ENCODE data around the gene SMG7. TPM values are rescaled to one million over a fixed set of nuclear protein-coding genes. Genes with fewer than 3 reads are reported as not detected.

SMG7 gene
- total and polyA plus RNA-seq, 12 donors: 15.4 to 54.4 (median 34.9) TPM

- intact Hi-C loops (cut with DNase I): no loop called here
- Histone ChIP-seq H3K4me3 (no peak overlapping the region), H3K27ac (no peak overlapping the region), H3K9me3 (replicated peaks in 1 of 3) (no peaks in the 10 kb centered on the region), H3K4me1 (replicated peaks in 1 of 2) (no peaks in the 10 kb centered on the region), H3K27me3 (no peaks in the 10 kb centered on the region), H3K36me3 (replicated peaks in 1 of 2) (peaks cover 0 to 51% of the 10 kb centered on the region in 2 donors)
- 85 to 96% (median 88%) methylated on average over 7 of the region's 7 CpGs for WGBS, 4 donors
- TF ChIP-seq POLR2A (IDR thresholded peaks at IDR 0.05) (no peak), CTCF (IDR thresholded peaks at IDR 0.05) (no peak)
- DNase-seq: no peak
Observed at GRCh38 chr1:183552441-183552840, 80.1 kb downstream of the SMG7 start.

GRCh38 chr1:183552891-183553290 is 80.6 kb downstream of the SMG7 start:
- no peak overlapping the region for H3K4me3 ChIP-seq
- peaks cover 0 to 51% of the 10 kb centered on the region in 2 donors for H3K36me3 ChIP-seq (replicated peaks in 1 of 2)
- TF ChIP-seq CTCF (IDR thresholded peaks at IDR 0.05) (no peak), POLR2A (IDR thresholded peaks at IDR 0.05) (no peak)
- H3K4me1 ChIP-seq (replicated peaks in 1 of 2): no peaks in the 10 kb centered on the region
- no peak overlapping the region for H3K27ac ChIP-seq
- no peak for DNase-seq
- H3K9me3 ChIP-seq (replicated peaks in 1 of 3): no peaks in the 10 kb centered on the region
- H3K27me3 ChIP-seq: no peaks in the 10 kb centered on the region
- WGBS, 4 donors: 84 to 90% (median 90%) methylated on average over 6 of the region's 6 CpGs
- intact Hi-C loops (cut with DNase I): no loop called here

GRCh38 chr1:183553331-183553730 is 81.0 kb downstream of the SMG7 start:
- 83 to 94% (median 85%) methylated on average over 5 of the region's 5 CpGs for WGBS, 4 donors
- no peak overlapping the region for H3K27ac ChIP-seq
- H3K27me3 ChIP-seq: no peaks in the 10 kb centered on the region
- no peaks in the 10 kb centered on the region for H3K4me1 ChIP-seq (replicated peaks in 1 of 2)
- intact Hi-C loops (cut with DNase I): no loop called here
- no peaks in the 10 kb centered on the region for H3K9me3 ChIP-seq (replicated peaks in 1 of 3)
- H3K36me3 ChIP-seq (replicated peaks in 1 of 2): peaks cover 0 to 51% of the 10 kb centered on the region in 2 donors
- no peak for TF ChIP-seq CTCF (IDR thresholded peaks at IDR 0.05)
- no peak for TF ChIP-seq POLR2A (IDR thresholded peaks at IDR 0.05)
- no peak overlapping the region for H3K4me3 ChIP-seq
- no peak for DNase-seq

GRCh38 chr1:183553764-183554163 is 81.5 kb downstream of the SMG7 start:
- Histone ChIP-seq H3K9me3 (replicated peaks in 1 of 3) (no peaks in the 10 kb centered on the region), H3K27me3 (no peaks in the 10 kb centered on the region), H3K4me1 (replicated peaks in 1 of 2) (no peaks in the 10 kb centered on the region), H3K4me3 (no peak overlapping the region), H3K36me3 (replicated peaks in 1 of 2) (peaks cover 0 to 51% of the 10 kb centered on the region in 2 donors), H3K27ac (no peak overlapping the region)
- 86 to 93% (median 87%) methylated on average over 3 of the region's 3 CpGs for WGBS, 4 donors
- no peak for DNase-seq
- intact Hi-C loops (cut with DNase I): no loop called here
- TF ChIP-seq POLR2A (IDR thresholded peaks at IDR 0.05): no peak
- TF ChIP-seq CTCF (IDR thresholded peaks at IDR 0.05): no peak

Measured in adrenal gland (tissue), 12 donors.